Nephron progenitor cell (in vitro differentiated cells): Measurements from ENCODE around the gene COG8.
A peak's percentile ranks its signal among the peaks of the same experiment; 100 is the strongest.

Experiments used
- DNase-seq: peaks from one replicate; pipeline ENCODE4 v3.0.0; 2021
- H3K27ac Mint-ChIP-seq: 2 replicates; pipeline ENCODE4 v1.8.0; 2021; ENCODE audit warnings: mild to moderate bottlenecking, moderate library complexity, mixed read lengths
- H3K27me3 Mint-ChIP-seq: 2 replicates; pipeline ENCODE4 v1.8.0; 2021; ENCODE audit warnings: mild to moderate bottlenecking, low read depth, mixed read lengths; ENCODE audit not compliant: poor library complexity
- H3K36me3 Mint-ChIP-seq: 2 replicates; pipeline ENCODE4 v1.8.0; 2021; ENCODE audit warnings: low read depth, mixed read lengths
- H3K4me1 Mint-ChIP-seq: 2 replicates; pipeline ENCODE4 v1.8.0; 2021; ENCODE audit warnings: mixed read lengths
- H3K4me3 Mint-ChIP-seq: 2 replicates; pipeline ENCODE4 v1.8.0; 2021; ENCODE audit warnings: mild to moderate bottlenecking, moderate library complexity, mixed read lengths
- H3K9me3 Mint-ChIP-seq: 2 replicates; pipeline ENCODE4 v1.8.0; 2021; ENCODE audit warnings: mild to moderate bottlenecking, moderate library complexity, mixed read lengths
- CTCF ChIP-seq: fragments of 200-600 bp; sonication (generic); IDR thresholded peaks from 2 replicates; pipeline ENCODE4 v1.5.0; 2021; ENCODE audit warnings: antibody characterized with exemption

The COG8 gene

GRCh38 chr16:69319826-69320739 is 19.3 kb downstream of the COG8 start:
- H3K27ac Mint-ChIP-seq: peak overlapping the region; percentile 98
- H3K36me3 Mint-ChIP-seq: peaks cover 55% of the 10 kb centered on the region
- H3K9me3 Mint-ChIP-seq: no peaks in the 10 kb centered on the region
- H3K4me1 Mint-ChIP-seq: peaks cover 29% of the 10 kb centered on the region
- no peak for DNase-seq
- H3K4me3 Mint-ChIP-seq: no peak overlapping the region
- no peak for TF ChIP-seq CTCF
- no peaks in the 10 kb centered on the region for H3K27me3 Mint-ChIP-seq

- DNase-seq: no peak
- Mint-ChIP-seq H3K9me3 (no peaks in the 10 kb centered on the region), H3K36me3 (peaks cover 51% of the 10 kb centered on the region), H3K27ac (peak overlapping the region; percentile 98), H3K27me3 (no peaks in the 10 kb centered on the region), H3K4me3 (no peak overlapping the region), H3K4me1 (peaks cover 23% of the 10 kb centered on the region)
- no peak for TF ChIP-seq CTCF
Measured at GRCh38 chr16:69319381-69319780, 20.0 kb downstream of the COG8 start.

- peaks cover 24% of the 10 kb centered on the region for H3K4me1 Mint-ChIP-seq
- H3K36me3 Mint-ChIP-seq: peaks cover 54% of the 10 kb centered on the region
- H3K27me3 Mint-ChIP-seq: no peaks in the 10 kb centered on the region
- no peak for TF ChIP-seq CTCF
- H3K9me3 Mint-ChIP-seq: no peaks in the 10 kb centered on the region
- H3K4me3 Mint-ChIP-seq: no peak overlapping the region
- no peak overlapping the region for H3K27ac Mint-ChIP-seq
- no peak for DNase-seq
Measured at GRCh38 chr16:69318911-69319289, 20.5 kb downstream of the COG8 start.

GRCh38 chr16:69318177-69318910 is 21.0 kb downstream of the COG8 start:
- no peak overlapping the region for H3K4me3 Mint-ChIP-seq
- no peak for TF ChIP-seq CTCF
- H3K9me3 Mint-ChIP-seq: no peaks in the 10 kb centered on the region
- H3K4me1 Mint-ChIP-seq: peaks cover 29% of the 10 kb centered on the region
- no peak for DNase-seq
- peak overlapping the region; percentile 72 for H3K27ac Mint-ChIP-seq
- H3K27me3 Mint-ChIP-seq: no peaks in the 10 kb centered on the region
- H3K36me3 Mint-ChIP-seq: peaks cover 60% of the 10 kb centered on the region

- Mint-ChIP-seq H3K27ac (no peak overlapping the region), H3K4me3 (no peak overlapping the region), H3K4me1 (peaks cover 29% of the 10 kb centered on the region), H3K27me3 (no peaks in the 10 kb centered on the region), H3K36me3 (peaks cover 47% of the 10 kb centered on the region), H3K9me3 (no peaks in the 10 kb centered on the region)
- TF ChIP-seq CTCF: no peak
- DNase-seq: no peak
Measured at GRCh38 chr16:69316595-69317034, 22.7 kb downstream of the COG8 start.
